Activated T-helper 2 cell treated with anti-CD3 and anti-CD28 coated beads, Interferon-gamma antibody, Interleukin-2, Interleukin-4, amounts not matched to agents 10 μg/mL and 5 μg/mL and 100 μg/mL, durations not matched to agents 14 hours and 24 hours and 36 hours (primary cell): ENCODE results near the gene METTL27. TPM values are rescaled to one million over a fixed set of nuclear protein-coding genes. Genes with fewer than 3 reads are reported as not detected.
"Not testable (repeated sequence)": the region's sequence is repeated elsewhere in the genome, so short reads cannot be mapped to it uniquely, and the experiment has no call there.

ENCODE experiments used
- DNase-seq: peaks from one replicate; pipeline ENCODE4 v3.0.0; 2021; ENCODE audit warnings: low spot score
- H3K27ac Mint-ChIP-seq: one replicate; pipeline ENCODE4 v1.8.0; 2021; ENCODE audit warnings: mixed read lengths
- H3K27me3 Mint-ChIP-seq: one replicate; pipeline ENCODE4 v1.8.0; 2021; ENCODE audit warnings: low read depth, mixed read lengths
- H3K36me3 Mint-ChIP-seq: one replicate; pipeline ENCODE4 v1.8.0; 2021; ENCODE audit warnings: low read depth, mixed read lengths
- H3K4me1 Mint-ChIP-seq: one replicate; pipeline ENCODE4 v1.8.0; 2021; ENCODE audit warnings: low read depth, mixed read lengths
- H3K4me3 Mint-ChIP-seq: one replicate; pipeline ENCODE4 v1.8.0; 2021; ENCODE audit warnings: low read depth, mild to moderate bottlenecking, moderate library complexity, mixed read lengths
- H3K9me3 Mint-ChIP-seq: one replicate; pipeline ENCODE4 v1.8.0; 2021; ENCODE audit warnings: mixed read lengths
- intact Hi-C: fragments of 100-400 bp; cut with micrococcal nuclease; formaldehyde crosslinking; loops from one replicate; pipeline ENCODE4 v1.15.1; 2023
- total RNA-seq: library from RNA; stranded (reverse); gene quantifications from 2 replicates; pipeline ENCODE4 v1.2.3, GENCODE V29; 2022

The METTL27 gene
- total RNA-seq, 1 donor from 2014 or later, result 0.94 TPM

GRCh38 chr7:73812996-73813395 is 29.3 kb downstream of the METTL27 start:
- Mint-ChIP-seq H3K36me3 (no peaks in the 10 kb centered on the region), H3K27me3 (peaks cover 5% of the 10 kb centered on the region), H3K27ac (no peak overlapping the region), H3K4me1 (no peaks in the 10 kb centered on the region), H3K9me3 (no peaks in the 10 kb centered on the region), H3K4me3 (no peak overlapping the region)
- no peak for DNase-seq
- intact Hi-C loops, result no loop called here

- Mint-ChIP-seq H3K27ac (no peak overlapping the region), H3K4me1 (no peaks in the 10 kb centered on the region), H3K9me3 (no peaks in the 10 kb centered on the region), H3K4me3 (no peak overlapping the region), H3K27me3 (peaks cover 5% of the 10 kb centered on the region), H3K36me3 (no peaks in the 10 kb centered on the region)
- intact Hi-C loops, result loop anchor here (1.0 kb wide), 1 partner anchor 44 kb away; no protein-coding TSS in a partner anchor
- peak; percentile 26 for DNase-seq
These were observed 30.6 kb downstream of the METTL27 start for GRCh38 chr7:73811760-73812168.

- intact Hi-C loops, result loop anchor here (1.0 kb wide), 1 partner anchor 44 kb away; no protein-coding TSS in a partner anchor
- no peak overlapping the region for H3K27ac Mint-ChIP-seq
- H3K4me1 Mint-ChIP-seq, result no peaks in the 10 kb centered on the region
- H3K27me3 Mint-ChIP-seq, result peaks cover 5% of the 10 kb centered on the region
- no peaks in the 10 kb centered on the region for H3K36me3 Mint-ChIP-seq
- no peak for DNase-seq
- H3K4me3 Mint-ChIP-seq, result no peak overlapping the region
- no peaks in the 10 kb centered on the region for H3K9me3 Mint-ChIP-seq
These were observed 31.3 kb downstream of the METTL27 start for GRCh38 chr7:73810998-73811360.

GRCh38 chr7:73809467-73809951 is 32.8 kb downstream of the METTL27 start:
- DNase-seq, result no peak
- Mint-ChIP-seq H3K4me1 (no peaks in the 10 kb centered on the region), H3K9me3 (no peaks in the 10 kb centered on the region), H3K4me3 (no peak overlapping the region), H3K36me3 (no peaks in the 10 kb centered on the region), H3K27me3 (peaks cover 8% of the 10 kb centered on the region), H3K27ac (no peak overlapping the region)
- intact Hi-C loops, result no loop called here

- no peaks in the 10 kb centered on the region for H3K36me3 Mint-ChIP-seq
- intact Hi-C loops, result no loop called here
These were observed 39.9 kb downstream of the METTL27 start for GRCh38 chr7:73802459-73802858.

GRCh38 chr7:73801577-73801976 is 40.7 kb downstream of the METTL27 start:
- no peak for DNase-seq
- Mint-ChIP-seq H3K27me3 (peaks cover 10% of the 10 kb centered on the region), H3K4me1 (no peaks in the 10 kb centered on the region), H3K4me3 (no peak overlapping the region), H3K9me3 (no peaks in the 10 kb centered on the region), H3K27ac (no peak overlapping the region), H3K36me3 (no peaks in the 10 kb centered on the region)
- intact Hi-C loops, result no loop called here

More at GRCh38 chr7:73802459-73802858, 39.9 kb downstream of the METTL27 start:
- Mint-ChIP-seq H3K4me1 (no peaks in the 10 kb centered on the region), H3K27me3 (peaks cover 10% of the 10 kb centered on the region), H3K9me3 (no peaks in the 10 kb centered on the region), H3K4me3 (no peak overlapping the region), H3K27ac (no peak overlapping the region)
- DNase-seq, result no peak

- H3K9me3 Mint-ChIP-seq, result no peaks in the 10 kb centered on the region
- H3K27ac Mint-ChIP-seq, result no peak overlapping the region
- H3K4me1 Mint-ChIP-seq, result no peaks in the 10 kb centered on the region
- H3K27me3 Mint-ChIP-seq, result peaks cover 8% of the 10 kb centered on the region
- H3K4me3 Mint-ChIP-seq, result no peak overlapping the region
- no peak for DNase-seq
- intact Hi-C loops, result no loop called here
- H3K36me3 Mint-ChIP-seq, result no peaks in the 10 kb centered on the region
These were observed 42.8 kb downstream of the METTL27 start for GRCh38 chr7:73799282-73800141.

- H3K36me3 Mint-ChIP-seq, intact Hi-C loops, H3K4me1 Mint-ChIP-seq, H3K27ac Mint-ChIP-seq, H3K4me3 Mint-ChIP-seq, H3K9me3 Mint-ChIP-seq, DNase-seq, H3K27me3 Mint-ChIP-seq: not testable (repeated sequence)
These were observed 45.1 kb downstream of the METTL27 start for GRCh38 chr7:73797176-73797575.

GRCh38 chr7:73796656-73797055 is 45.7 kb downstream of the METTL27 start:
- H3K36me3 Mint-ChIP-seq, intact Hi-C loops, H3K9me3 Mint-ChIP-seq, H3K27me3 Mint-ChIP-seq, H3K4me3 Mint-ChIP-seq, DNase-seq, H3K27ac Mint-ChIP-seq, H3K4me1 Mint-ChIP-seq: not testable (repeated sequence)

GRCh38 chr7:73795188-73795587 is 47.1 kb downstream of the METTL27 start:
- H3K4me1 Mint-ChIP-seq, H3K9me3 Mint-ChIP-seq, intact Hi-C loops, H3K4me3 Mint-ChIP-seq, DNase-seq, H3K36me3 Mint-ChIP-seq, H3K27ac Mint-ChIP-seq, H3K27me3 Mint-ChIP-seq: not testable (repeated sequence)

- H3K4me1 Mint-ChIP-seq, intact Hi-C loops, H3K9me3 Mint-ChIP-seq, DNase-seq, H3K27me3 Mint-ChIP-seq, H3K27ac Mint-ChIP-seq, H3K4me3 Mint-ChIP-seq, H3K36me3 Mint-ChIP-seq: not testable (repeated sequence)
These were observed 51.1 kb downstream of the METTL27 start for GRCh38 chr7:73791170-73791690.

- Mint-ChIP-seq H3K27me3 (peaks cover under 1% of the 10 kb centered on the region), H3K9me3 (no peaks in the 10 kb centered on the region), H3K4me1 (no peaks in the 10 kb centered on the region), H3K4me3 (no peak overlapping the region), H3K27ac (no peak overlapping the region), H3K36me3 (no peaks in the 10 kb centered on the region)
- intact Hi-C loops, result no loop called here
- DNase-seq, result no peak
These were observed 53.3 kb downstream of the METTL27 start for GRCh38 chr7:73789051-73789450.

- H3K4me3 Mint-ChIP-seq, result not testable (repeated sequence)
These were observed 54.6 kb downstream of the METTL27 start for GRCh38 chr7:73787786-73788048.

More at GRCh38 chr7:73787786-73788048, 54.6 kb downstream of the METTL27 start:
- H3K27ac Mint-ChIP-seq, H3K36me3 Mint-ChIP-seq, H3K4me1 Mint-ChIP-seq, intact Hi-C loops, DNase-seq, H3K27me3 Mint-ChIP-seq, H3K9me3 Mint-ChIP-seq: not testable (repeated sequence)
